ENCODE data around the gene SPECC1. TPM values are rescaled to one million over a fixed set of nuclear protein-coding genes. Genes with fewer than 3 reads are reported as not detected.

Gene SPECC1
- total and polyA plus RNA-seq, 2 of the 4 experiments (the other 2 are of a cell fraction), result 16.9 to 26.2 TPM

- intact Hi-C loops (cut with micrococcal nuclease) (no loop called here), dilution Hi-C loops (cut with HindIII; ENCODE audit: low sequenced_read_pairs, unreplicated experiment) (no loop called here), in situ Hi-C loops (cut with MboI; ENCODE audit: low sequenced_read_pairs) (no loop called here)
- no peak overlapping the region for H3K27ac ChIP-seq (ENCODE audit: insufficient read depth, low read length)
- H3K9me1 ChIP-seq (ENCODE audit: insufficient read depth, low read length), result no peaks in the 10 kb centered on the region; the same call in 1 of the 2 replicates
- no peak overlapping the region for H2BK5ac ChIP-seq (ENCODE audit: low read depth, low read length, poor library complexity, severe bottlenecking)
- H3K36me3 ChIP-seq (ENCODE audit: control insufficient read depth, insufficient read depth, low read length), result no peaks in the 10 kb centered on the region
- no peak overlapping the region for H3K4ac ChIP-seq (ENCODE audit: low read depth, low read length)
- H3K14ac ChIP-seq (replicated peaks; ENCODE audit: low read depth, low read length), result no peak overlapping the region
- TF ChIP-seq ELK1 (IDR thresholded peaks at IDR 0.05; ENCODE audit: borderline replicate concordance, low read depth, low read length) (no peak), RAD21 (IDR thresholded peaks at IDR 0.05; ENCODE audit: low read length) (no peak), POLR2A (IDR thresholded peaks at IDR 0.05; ENCODE audit: low read depth, low read length) (no peak), MAFK (IDR thresholded peaks at IDR 0.05; ENCODE audit: low read depth, low read length) (no peak)
- no CpG with 5 or more reads among the region's 2 CpGs for WGBS, 2 experiments (ENCODE audit: extremely low coverage in 2 of 2, insufficient read length in 1 of 2)
- ATAC-seq (ENCODE audit: low read depth) (no peak), DNase-seq (no peak)
- H2BK15ac ChIP-seq (ENCODE audit: low read depth, low read length), result no peak overlapping the region
- no peaks in the 10 kb centered on the region for H3K4me1 ChIP-seq (ENCODE audit: control insufficient read depth, insufficient read depth, low read length)
- H3K27me3 ChIP-seq (ENCODE audit: control insufficient read depth, insufficient read depth, low read length), result peaks cover 16% of the 10 kb centered on the region
- no peak overlapping the region for H3K9ac ChIP-seq (ENCODE audit: low read depth, low read length)
- ChIA-PET POLR2A (ENCODE audit: unreplicated experiment) (no interaction called here), CTCF (no interaction called here)
- peaks cover 4% of the 10 kb centered on the region; the same call in 1 of the 2 replicates for H3K9me3 ChIP-seq (ENCODE audit: control insufficient read depth, insufficient read depth, low read length)
- no peak overlapping the region for H3K23ac ChIP-seq (ENCODE audit: low read depth, low read length)
- no peaks in the 10 kb centered on the region for H4K20me1 ChIP-seq (ENCODE audit: insufficient read depth, low read length)
- H3K4me3 ChIP-seq (ENCODE audit: insufficient read depth, low read depth, low read length), result no peak overlapping the region
- no peak overlapping the region for H3K4me2 ChIP-seq (ENCODE audit: low read depth, low read length)
- no peak overlapping the region for H4K91ac ChIP-seq (ENCODE audit: insufficient read depth, low read depth, low read length)
- no peak overlapping the region for H4K5ac ChIP-seq (ENCODE audit: low read depth, low read length)
- no peak overlapping the region for H2BK120ac ChIP-seq (ENCODE audit: low read depth, low read length)
- H3K18ac ChIP-seq (ENCODE audit: low read depth, low read length), result no peak overlapping the region
- no peak overlapping the region for H2BK20ac ChIP-seq (ENCODE audit: low read depth, low read length)
- no peak overlapping the region for H2AK5ac ChIP-seq (ENCODE audit: low read depth, low read length)
- no peak overlapping the region for H4K8ac ChIP-seq (ENCODE audit: low read depth in 2 of 2, low read length in 2 of 2)
- no peak overlapping the region for H2AK9ac ChIP-seq (replicated peaks; ENCODE audit: low read depth, low read length, poor library complexity)
- no peaks in the 10 kb centered on the region for H3K79me1 ChIP-seq (ENCODE audit: low read depth in 1 of 2, low read length in 2 of 2)
- BruUV-seq (replicated peaks), result no TSS peak
- no peak overlapping the region for H2AFZ ChIP-seq (replicated peaks; ENCODE audit: low read length, poor library complexity)
- no peak overlapping the region for H3K56ac ChIP-seq (ENCODE audit: extremely low read depth, insufficient read depth, low read length)
Measured at GRCh38 chr17:20051624-20052023, 42.5 kb downstream of the SPECC1 start.

All from IMR-90 (cell line).